Measurements from ENCODE around the gene FAP. TPM values are rescaled to one million over a fixed set of nuclear protein-coding genes. Genes with fewer than 3 reads are reported as not detected.

Gene FAP
- total RNA-seq, 1 experiment from 2014 or later, result not detected

- POLR2A ChIA-PET, result no interaction called here
- no peaks in the 10 kb centered on the region for H3K27me3 Mint-ChIP-seq (ENCODE audit: low read depth)
- ATAC-seq (peak; percentile 53), DNase-seq (ENCODE audit: low spot score) (no peak)
- TF ChIP-seq ZNF317 (CRISPR knock-in tag; IDR thresholded peaks at IDR 0.05; ENCODE audit: borderline replicate concordance, low read depth) (no peak), SMAD4 (CRISPR knock-in tag; IDR thresholded peaks at IDR 0.05) (no peak), JAZF1 (CRISPR knock-in tag; IDR thresholded peaks at IDR 0.05) (no peak)
- H3K27ac Mint-ChIP-seq, result no peak overlapping the region
- peaks cover 10% of the 10 kb centered on the region for H3K4me1 Mint-ChIP-seq
- CTCF ChIA-PET, result no interaction called here
- no peak overlapping the region for H3K4me3 Mint-ChIP-seq
- H3K36me3 Mint-ChIP-seq, result no peaks in the 10 kb centered on the region
- no peaks in the 10 kb centered on the region for H3K9me3 Mint-ChIP-seq
Measured at GRCh38 chr2:162261032-162261945, 18.0 kb upstream of the FAP start.

GRCh38 chr2:162258686-162259085, 15.4 kb upstream of the FAP start:
- DNase-seq (ENCODE audit: low spot score) (no peak), ATAC-seq (no peak)
- no peak overlapping the region for H3K27ac Mint-ChIP-seq
- H3K4me3 Mint-ChIP-seq, result no peak overlapping the region
- peaks cover 15% of the 10 kb centered on the region for H3K4me1 Mint-ChIP-seq
- H3K36me3 Mint-ChIP-seq, result no peaks in the 10 kb centered on the region
- CTCF ChIA-PET, result no interaction called here
- POLR2A ChIA-PET, result no interaction called here
- H3K9me3 Mint-ChIP-seq, result peaks cover 4% of the 10 kb centered on the region; the same call in 1 of the 2 replicates
- H3K27me3 Mint-ChIP-seq (ENCODE audit: low read depth), result no peaks in the 10 kb centered on the region
- TF ChIP-seq MXD4 (CRISPR knock-in tag; IDR thresholded peaks at IDR 0.05; ENCODE audit: borderline replicate concordance) (no peak), ZNF219 (CRISPR knock-in tag; IDR thresholded peaks at IDR 0.05; ENCODE audit: borderline replicate concordance) (no peak), HMGA2 (CRISPR knock-in tag; IDR thresholded peaks at IDR 0.05) (no peak), SP1 (CRISPR knock-in tag; conservative IDR thresholded peaks at IDR 0.05) (no peak), E2F4 (CRISPR knock-in tag; IDR thresholded peaks at IDR 0.05; ENCODE audit: borderline replicate concordance, low read depth) (no peak), ZNF425 (CRISPR knock-in tag; conservative IDR thresholded peaks at IDR 0.05) (no peak), EMX1 (CRISPR knock-in tag; IDR thresholded peaks at IDR 0.05) (no peak), E2F5 (CRISPR knock-in tag; IDR thresholded peaks at IDR 0.05) (no peak), ESRRA (CRISPR knock-in tag; IDR thresholded peaks at IDR 0.05; ENCODE audit: borderline replicate concordance) (no peak), ELF4 (CRISPR knock-in tag; IDR thresholded peaks at IDR 0.05; ENCODE audit: low read depth) (no peak), ATF6 (CRISPR knock-in tag; IDR thresholded peaks at IDR 0.05) (no peak), ZBTB21 (CRISPR knock-in tag; IDR thresholded peaks at IDR 0.05; ENCODE audit: borderline replicate concordance) (no peak)

- no peak overlapping the region for H3K27ac Mint-ChIP-seq
- no peak overlapping the region for H3K4me3 Mint-ChIP-seq
- no peak for ATAC-seq
- H3K9me3 Mint-ChIP-seq, result peaks cover 4% of the 10 kb centered on the region; the same call in 1 of the 2 replicates
- CTCF ChIA-PET, result no interaction called here
- POLR2A ChIA-PET, result no interaction called here
- H3K4me1 Mint-ChIP-seq, result peaks cover 15% of the 10 kb centered on the region
- H3K27me3 Mint-ChIP-seq (ENCODE audit: low read depth), result no peaks in the 10 kb centered on the region
- no peak for DNase-seq (ENCODE audit: low spot score)
- no peaks in the 10 kb centered on the region for H3K36me3 Mint-ChIP-seq
- no peak for TF ChIP-seq TP53 (CRISPR knock-in tag; IDR thresholded peaks at IDR 0.05)
- no peak for TF ChIP-seq ZNF317 (CRISPR knock-in tag; IDR thresholded peaks at IDR 0.05; ENCODE audit: borderline replicate concordance, low read depth)
- no peak for TF ChIP-seq ZNF425 (CRISPR knock-in tag; conservative IDR thresholded peaks at IDR 0.05)
- TF ChIP-seq CTCF (IDR thresholded peaks at IDR 0.05), result no peak
- TF ChIP-seq JUN (CRISPR knock-in tag; IDR thresholded peaks at IDR 0.05), result no peak
- TF ChIP-seq FOXK1 (CRISPR knock-in tag; IDR thresholded peaks at IDR 0.05), result no peak
Measured at GRCh38 chr2:162258169-162258568, 14.9 kb upstream of the FAP start.

All from WTC11 (cell line).